Skin of body (tissue), 2 donors: ENCODE data around the gene HMGXB3. TPM values are rescaled to one million over a fixed set of nuclear protein-coding genes. Genes with fewer than 3 reads are reported as not detected.

Source experiments
- DNase-seq: peaks from one replicate; lab custom pipeline; 2025; lab: John Stamatoyannopoulos, UW
- total RNA-seq: library from RNA; depleted of rRNA; stranded (reverse); fragments of >200 nt; gene quantifications from one replicate; pipeline ENCODE4 v1.2.3, GENCODE V29; 2014

HMGXB3 gene
- total RNA-seq, 1 donor from 2014 or later: 26.9 TPM

- DNase-seq: no peak
These were observed 51.2 kb downstream of the HMGXB3 start for GRCh38 chr5:150051657-150052195.

- no peak for DNase-seq
These were observed 51.9 kb downstream of the HMGXB3 start for GRCh38 chr5:150052226-150052955.

GRCh38 chr5:150052956-150053712 is 52.6 kb downstream of the HMGXB3 start:
- DNase-seq: no peak

GRCh38 chr5:150053713-150054392 is 53.3 kb downstream of the HMGXB3 start:
- DNase-seq: no peak

GRCh38 chr5:150054569-150054968 is 54.0 kb downstream of the HMGXB3 start:
- DNase-seq: no peak

- no peak for DNase-seq
These were observed 55.0 kb downstream of the HMGXB3 start for GRCh38 chr5:150055326-150056074.

- DNase-seq: no peak
These were observed 55.5 kb downstream of the HMGXB3 start for GRCh38 chr5:150056075-150056443.

GRCh38 chr5:150057052-150057451 is 56.5 kb downstream of the HMGXB3 start:
- no peak for DNase-seq

GRCh38 chr5:150057511-150057910 is 57.0 kb downstream of the HMGXB3 start:
- DNase-seq: no peak

GRCh38 chr5:150057996-150058395 is 57.5 kb downstream of the HMGXB3 start:
- no peak for DNase-seq

GRCh38 chr5:150058480-150059126 is 58.1 kb downstream of the HMGXB3 start:
- DNase-seq: peak; percentile 24

- DNase-seq: no peak
These were observed 59.1 kb downstream of the HMGXB3 start for GRCh38 chr5:150059623-150060022.

GRCh38 chr5:150060471-150060870 is 59.9 kb downstream of the HMGXB3 start:
- no peak for DNase-seq

- no peak for DNase-seq
These were observed 61.0 kb downstream of the HMGXB3 start for GRCh38 chr5:150061538-150061995.

- no peak for DNase-seq
These were observed 61.8 kb downstream of the HMGXB3 start for GRCh38 chr5:150062216-150062922.

GRCh38 chr5:150063638-150064037 is 63.1 kb downstream of the HMGXB3 start:
- DNase-seq: no peak

- DNase-seq: no peak
These were observed 64.2 kb downstream of the HMGXB3 start for GRCh38 chr5:150064681-150065220.

- DNase-seq: no peak
These were observed 64.8 kb downstream of the HMGXB3 start for GRCh38 chr5:150065346-150065745.

- DNase-seq: no peak
These were observed 65.3 kb downstream of the HMGXB3 start for GRCh38 chr5:150065886-150066285.

GRCh38 chr5:150066436-150066835 is 65.9 kb downstream of the HMGXB3 start:
- no peak for DNase-seq
